ENCODE measurements around the gene GADD45A.
"Not testable (repeated sequence)": the region's sequence is repeated elsewhere in the genome, so short reads cannot be mapped to it uniquely, and the experiment has no call there.

Gene GADD45A

GRCh38 chr1:67652800-67653199, 32.2 kb upstream of the GADD45A start:
- no peaks in the 10 kb centered on the region for H4K20me1 ChIP-seq (ENCODE audit: low read depth, low read length)
- no peaks in the 10 kb centered on the region for H3F3A ChIP-seq (ENCODE audit: insufficient read depth)
- H3K36me3 ChIP-seq (ENCODE audit: low read length) = no peaks in the 10 kb centered on the region
- TF ChIP-seq, protein P1, sequence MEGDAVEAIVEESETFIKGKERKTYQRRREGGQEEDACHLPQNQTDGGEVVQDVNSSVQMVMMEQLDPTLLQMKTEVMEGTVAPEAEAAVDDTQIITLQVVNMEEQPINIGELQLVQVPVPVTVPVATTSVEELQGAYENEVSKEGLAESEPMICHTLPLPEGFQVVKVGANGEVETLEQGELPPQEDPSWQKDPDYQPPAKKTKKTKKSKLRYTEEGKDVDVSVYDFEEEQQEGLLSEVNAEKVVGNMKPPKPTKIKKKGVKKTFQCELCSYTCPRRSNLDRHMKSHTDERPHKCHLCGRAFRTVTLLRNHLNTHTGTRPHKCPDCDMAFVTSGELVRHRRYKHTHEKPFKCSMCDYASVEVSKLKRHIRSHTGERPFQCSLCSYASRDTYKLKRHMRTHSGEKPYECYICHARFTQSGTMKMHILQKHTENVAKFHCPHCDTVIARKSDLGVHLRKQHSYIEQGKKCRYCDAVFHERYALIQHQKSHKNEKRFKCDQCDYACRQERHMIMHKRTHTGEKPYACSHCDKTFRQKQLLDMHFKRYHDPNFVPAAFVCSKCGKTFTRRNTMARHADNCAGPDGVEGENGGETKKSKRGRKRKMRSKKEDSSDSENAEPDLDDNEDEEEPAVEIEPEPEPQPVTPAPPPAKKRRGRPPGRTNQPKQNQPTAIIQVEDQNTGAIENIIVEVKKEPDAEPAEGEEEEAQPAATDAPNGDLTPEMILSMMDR (IDR thresholded peaks at IDR 0.05; ENCODE audit: insufficient read depth, low read length, poor library complexity, severe bottlenecking) = no peak
- no peak for TF ChIP-seq EZH2phosphoT487 (conservative IDR thresholded peaks at IDR 0.05; ENCODE audit: low read length)
- no peak overlapping the region for H3K4me3 ChIP-seq (ENCODE audit: insufficient read depth, low read length, poor library complexity, severe bottlenecking)
- H2AFZ ChIP-seq (ENCODE audit: low read depth, low read length, severe bottlenecking) = no peak overlapping the region
- no peaks in the 10 kb centered on the region for H3K27me3 ChIP-seq (ENCODE audit: low read length)
- no peak overlapping the region for H3K4me2 ChIP-seq (ENCODE audit: low read depth, low read length, poor library complexity, severe bottlenecking)
- no peaks in the 10 kb centered on the region for H3K79me2 ChIP-seq (ENCODE audit: insufficient read depth, low read length)
- no peak overlapping the region for H3K27ac ChIP-seq (ENCODE audit: low read depth, low read length)
- no peaks in the 10 kb centered on the region for H3K9me3 ChIP-seq (ENCODE audit: insufficient read depth, low read length)
- no peaks in the 10 kb centered on the region for H3K9me2 ChIP-seq (replicated peaks; ENCODE audit: insufficient read depth, low read length)
- H3K9ac ChIP-seq (ENCODE audit: low read length) = no peak overlapping the region

GRCh38 chr1:67653304-67653703, 31.7 kb upstream of the GADD45A start:
- TF ChIP-seq, protein P1 (IDR thresholded peaks at IDR 0.05; ENCODE audit: insufficient read depth, low read length, poor library complexity, severe bottlenecking) = no peak
- TF ChIP-seq EZH2phosphoT487 (conservative IDR thresholded peaks at IDR 0.05; ENCODE audit: low read length) = no peak
- Histone ChIP-seq H3K9ac (ENCODE audit: low read length) (no peak overlapping the region), H4K20me1 (ENCODE audit: low read depth, low read length) (no peaks in the 10 kb centered on the region), H3K4me3 (ENCODE audit: insufficient read depth, low read length, poor library complexity, severe bottlenecking) (no peak overlapping the region), H3F3A (ENCODE audit: insufficient read depth) (no peaks in the 10 kb centered on the region), H3K9me2 (replicated peaks; ENCODE audit: insufficient read depth, low read length) (no peaks in the 10 kb centered on the region), H3K27me3 (ENCODE audit: low read length) (no peaks in the 10 kb centered on the region), H3K27ac (ENCODE audit: low read depth, low read length) (no peak overlapping the region), H3K9me3 (ENCODE audit: insufficient read depth, low read length) (no peaks in the 10 kb centered on the region), H3K36me3 (ENCODE audit: low read length) (no peaks in the 10 kb centered on the region), H2AFZ (ENCODE audit: low read depth, low read length, severe bottlenecking) (no peak overlapping the region), H3K4me2 (ENCODE audit: low read depth, low read length, poor library complexity, severe bottlenecking) (no peak overlapping the region), H3K79me2 (ENCODE audit: insufficient read depth, low read length) (no peaks in the 10 kb centered on the region)

- H3K9me3 ChIP-seq (ENCODE audit: insufficient read depth, low read length) = no peaks in the 10 kb centered on the region
- no peaks in the 10 kb centered on the region for H3F3A ChIP-seq (ENCODE audit: insufficient read depth)
- H3K27me3 ChIP-seq (ENCODE audit: low read length) = no peaks in the 10 kb centered on the region
- no peak overlapping the region for H3K27ac ChIP-seq (ENCODE audit: low read depth, low read length)
- TF ChIP-seq, protein P1 (IDR thresholded peaks at IDR 0.05; ENCODE audit: insufficient read depth, low read length, poor library complexity, severe bottlenecking) = no peak
- no peak for TF ChIP-seq EZH2phosphoT487 (conservative IDR thresholded peaks at IDR 0.05; ENCODE audit: low read length)
- H3K4me2 ChIP-seq (ENCODE audit: low read depth, low read length, poor library complexity, severe bottlenecking) = no peak overlapping the region
- no peaks in the 10 kb centered on the region for H4K20me1 ChIP-seq (ENCODE audit: low read depth, low read length)
- H3K4me3 ChIP-seq (ENCODE audit: insufficient read depth, low read length, poor library complexity, severe bottlenecking) = no peak overlapping the region
- H3K36me3 ChIP-seq (ENCODE audit: low read length) = no peaks in the 10 kb centered on the region
- no peak overlapping the region for H3K9ac ChIP-seq (ENCODE audit: low read length)
- no peaks in the 10 kb centered on the region for H3K79me2 ChIP-seq (ENCODE audit: insufficient read depth, low read length)
- no peaks in the 10 kb centered on the region for H3K9me2 ChIP-seq (replicated peaks; ENCODE audit: insufficient read depth, low read length)
- H2AFZ ChIP-seq (ENCODE audit: low read depth, low read length, severe bottlenecking) = no peak overlapping the region
Measured at GRCh38 chr1:67655581-67655980, 29.4 kb upstream of the GADD45A start.

- H3K4me3 ChIP-seq (ENCODE audit: insufficient read depth, low read length, poor library complexity, severe bottlenecking); H3K79me2 ChIP-seq (ENCODE audit: insufficient read depth, low read length); H3K36me3 ChIP-seq (ENCODE audit: low read length); H2AFZ ChIP-seq (ENCODE audit: low read depth, low read length, severe bottlenecking); H3K9me3 ChIP-seq (ENCODE audit: insufficient read depth, low read length); H4K20me1 ChIP-seq (ENCODE audit: low read depth, low read length); H3K27ac ChIP-seq (ENCODE audit: low read depth, low read length); H3K4me2 ChIP-seq (ENCODE audit: low read depth, low read length, poor library complexity, severe bottlenecking); H3K9me2 ChIP-seq (replicated peaks; ENCODE audit: insufficient read depth, low read length); H3K9ac ChIP-seq (ENCODE audit: low read length); H3K27me3 ChIP-seq (ENCODE audit: low read length); H3F3A ChIP-seq (ENCODE audit: insufficient read depth): not testable (repeated sequence)
Measured at GRCh38 chr1:67657152-67657551, 27.8 kb upstream of the GADD45A start.

All from SU-DHL-6 (cell line).